Retinal pigment epithelial cell (primary cell): ENCODE measurements around the gene MAP4K5.
A peak's percentile ranks its signal among the peaks of the same experiment; 100 is the strongest.

ENCODE experiments used
- DNase-seq: peaks from one replicate; pipeline ENCODE4 v3.0.0-alpha.2; 2010; ENCODE audit warnings: low read depth
- H3K4me3 ChIP-seq: 2 replicates; pipeline ENCODE4 v1.5.1; 2011; ENCODE audit warnings: mild to moderate bottlenecking, low read length, control low read depth, moderate library complexity
- TF ChIP-seq, protein P1 (sequence below): conservative IDR thresholded peaks from 2 replicates; pipeline ENCODE4 v1.5.1; 2011; ENCODE audit warnings: low read depth, low read length, control low read depth, inconsistent platforms

MAP4K5 gene

DNA sequence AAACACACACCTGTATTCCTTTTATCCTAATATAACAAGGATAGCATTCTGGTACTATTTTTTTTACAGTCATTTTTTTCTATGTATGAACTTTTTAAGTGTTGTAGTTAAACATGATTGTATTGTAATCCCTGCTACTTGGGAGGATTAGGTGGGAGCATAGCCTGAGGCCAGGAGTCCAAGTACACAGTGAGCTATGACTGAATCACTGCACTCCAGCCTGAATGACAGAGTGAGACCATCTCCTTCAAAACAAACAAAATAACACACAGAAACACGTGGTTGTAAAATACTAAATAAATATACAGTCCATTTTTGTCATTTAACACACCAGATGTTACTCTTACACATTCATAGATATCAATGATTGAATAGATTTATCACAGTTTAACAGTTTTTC is 56.9 kb downstream of the MAP4K5 start:
- no peak overlapping the region for H3K4me3 ChIP-seq
- DNase-seq: no peak
- TF ChIP-seq, protein P1, sequence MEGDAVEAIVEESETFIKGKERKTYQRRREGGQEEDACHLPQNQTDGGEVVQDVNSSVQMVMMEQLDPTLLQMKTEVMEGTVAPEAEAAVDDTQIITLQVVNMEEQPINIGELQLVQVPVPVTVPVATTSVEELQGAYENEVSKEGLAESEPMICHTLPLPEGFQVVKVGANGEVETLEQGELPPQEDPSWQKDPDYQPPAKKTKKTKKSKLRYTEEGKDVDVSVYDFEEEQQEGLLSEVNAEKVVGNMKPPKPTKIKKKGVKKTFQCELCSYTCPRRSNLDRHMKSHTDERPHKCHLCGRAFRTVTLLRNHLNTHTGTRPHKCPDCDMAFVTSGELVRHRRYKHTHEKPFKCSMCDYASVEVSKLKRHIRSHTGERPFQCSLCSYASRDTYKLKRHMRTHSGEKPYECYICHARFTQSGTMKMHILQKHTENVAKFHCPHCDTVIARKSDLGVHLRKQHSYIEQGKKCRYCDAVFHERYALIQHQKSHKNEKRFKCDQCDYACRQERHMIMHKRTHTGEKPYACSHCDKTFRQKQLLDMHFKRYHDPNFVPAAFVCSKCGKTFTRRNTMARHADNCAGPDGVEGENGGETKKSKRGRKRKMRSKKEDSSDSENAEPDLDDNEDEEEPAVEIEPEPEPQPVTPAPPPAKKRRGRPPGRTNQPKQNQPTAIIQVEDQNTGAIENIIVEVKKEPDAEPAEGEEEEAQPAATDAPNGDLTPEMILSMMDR: no peak

DNA sequence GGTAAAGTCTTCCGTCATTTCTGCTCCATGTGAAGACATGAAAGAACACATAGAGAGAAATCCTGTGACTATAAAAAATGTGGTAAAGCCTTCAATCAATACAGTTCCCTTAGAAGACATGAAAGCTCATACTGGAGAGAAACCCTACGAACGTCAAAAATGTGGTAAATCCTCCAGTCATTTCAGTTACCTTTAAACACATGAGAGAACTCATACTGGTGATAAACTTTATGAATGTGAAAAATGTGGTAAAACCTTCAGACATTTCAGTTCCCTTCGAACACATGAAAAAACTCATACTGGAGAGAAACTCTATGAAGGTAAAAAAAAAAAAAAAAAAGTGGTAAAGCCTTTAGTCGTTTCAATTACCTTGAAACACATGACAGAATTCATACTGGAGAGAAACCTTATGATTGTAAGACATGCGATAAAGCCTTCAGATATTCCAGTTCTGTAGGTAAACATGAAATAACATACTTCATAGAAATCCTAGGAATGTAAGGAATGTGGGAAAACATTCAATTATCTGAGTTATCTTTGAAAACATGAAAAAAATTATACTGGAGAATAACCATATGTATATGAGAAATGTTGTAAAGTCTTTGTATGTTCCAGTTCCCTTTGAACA is 60.4 kb downstream of the MAP4K5 start:
- no peak overlapping the region for H3K4me3 ChIP-seq
- no peak for DNase-seq
- TF ChIP-seq, protein P1: no peak

DNA sequence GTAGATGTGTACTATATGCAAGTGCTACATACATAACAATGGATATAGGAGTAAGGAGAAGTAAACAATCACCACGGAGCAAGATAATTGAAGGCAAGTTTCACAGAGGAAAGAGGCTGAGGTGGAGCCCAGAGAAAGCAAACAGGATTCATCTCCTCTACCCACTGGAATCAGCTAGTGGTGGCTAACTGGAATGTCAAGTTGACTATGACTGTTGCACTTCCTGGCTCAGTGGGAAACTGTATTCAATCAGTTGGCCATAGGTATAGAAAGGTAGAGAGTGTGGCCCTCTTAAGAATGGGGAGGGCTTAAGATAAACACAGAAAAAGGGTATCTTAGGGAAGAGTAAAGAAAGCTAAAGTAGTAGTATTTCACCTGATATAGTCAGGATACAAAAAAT is 62.4 kb downstream of the MAP4K5 start:
- DNase-seq: no peak
- no peak overlapping the region for H3K4me3 ChIP-seq
- TF ChIP-seq, protein P1: no peak

DNA sequence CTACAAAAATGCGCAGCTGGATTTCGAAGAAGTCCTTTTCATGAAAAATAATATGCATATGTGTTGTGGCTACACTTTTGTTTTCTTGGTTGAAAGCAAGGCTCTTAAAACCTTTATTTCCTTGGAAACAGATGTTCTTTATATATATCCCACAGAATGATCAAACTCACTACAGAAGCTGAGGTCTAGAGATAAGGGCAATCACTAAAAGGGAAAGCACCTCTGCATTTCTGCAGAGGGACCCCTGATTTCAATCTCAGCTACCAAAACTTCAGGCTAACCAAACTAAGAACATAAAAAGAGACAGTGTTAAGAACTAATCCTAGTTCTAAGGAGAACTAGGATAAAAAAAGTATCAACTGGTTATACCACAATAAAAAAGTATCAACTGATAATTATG is 70.3 kb downstream of the MAP4K5 start:
- no peak for DNase-seq
- TF ChIP-seq, protein P1: no peak
- no peak overlapping the region for H3K4me3 ChIP-seq

DNA sequence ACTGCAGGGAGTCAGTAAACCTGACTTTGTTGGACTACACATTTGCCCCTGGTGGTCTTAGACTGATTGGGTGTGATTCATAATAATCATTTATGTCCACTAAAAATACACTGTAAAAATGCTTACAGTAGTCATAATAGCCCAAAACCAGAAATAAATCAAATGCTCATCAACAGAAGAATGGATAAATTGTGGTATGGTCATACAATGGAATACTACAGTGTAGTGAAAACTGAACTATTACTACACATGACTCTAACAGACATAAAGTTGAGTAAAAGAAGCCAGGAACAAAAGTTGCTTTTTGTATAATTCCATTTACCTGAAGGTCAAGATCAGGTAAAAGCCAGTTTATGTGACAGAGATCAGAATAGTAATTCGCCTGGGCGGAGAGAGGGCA is 78.5 kb downstream of the MAP4K5 start:
- no peak for DNase-seq
- no peak overlapping the region for H3K4me3 ChIP-seq
- TF ChIP-seq, protein P1: no peak

DNA sequence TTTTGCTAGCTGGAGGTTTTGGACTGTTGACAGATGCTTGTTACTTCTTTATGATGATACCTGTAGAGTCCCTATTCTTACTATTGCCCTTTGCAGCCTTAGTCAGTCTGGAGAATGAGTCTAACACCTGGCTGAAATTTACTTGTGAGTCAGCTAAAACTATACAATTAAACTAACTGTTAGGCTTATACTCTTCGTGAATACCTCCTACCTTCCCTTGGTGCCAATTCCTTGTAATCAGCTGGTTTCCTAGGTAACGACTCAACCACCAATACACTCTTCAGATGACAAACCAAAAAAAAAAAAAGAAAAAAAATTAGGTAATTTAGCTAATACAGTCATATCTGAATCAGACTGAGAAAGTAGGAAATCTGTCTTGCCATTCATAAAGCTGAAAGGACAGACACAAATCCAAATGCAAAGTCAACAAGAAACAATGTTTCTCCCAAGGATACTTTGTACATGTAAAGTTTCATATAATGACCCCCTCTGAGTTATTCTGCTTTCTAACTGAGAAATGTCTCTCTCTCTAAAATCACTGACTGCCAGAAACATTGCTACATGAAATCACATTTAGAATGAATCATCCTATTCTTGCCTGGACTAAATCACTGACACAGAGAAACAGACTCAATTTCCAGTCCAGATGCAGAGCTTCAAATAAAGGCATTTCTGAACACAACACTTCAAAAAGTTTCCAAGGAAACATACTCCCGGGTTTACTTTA is 79.2 kb downstream of the MAP4K5 start:
- no peak overlapping the region for H3K4me3 ChIP-seq
- TF ChIP-seq, protein P1: no peak
- DNase-seq: peak; percentile 52

DNA sequence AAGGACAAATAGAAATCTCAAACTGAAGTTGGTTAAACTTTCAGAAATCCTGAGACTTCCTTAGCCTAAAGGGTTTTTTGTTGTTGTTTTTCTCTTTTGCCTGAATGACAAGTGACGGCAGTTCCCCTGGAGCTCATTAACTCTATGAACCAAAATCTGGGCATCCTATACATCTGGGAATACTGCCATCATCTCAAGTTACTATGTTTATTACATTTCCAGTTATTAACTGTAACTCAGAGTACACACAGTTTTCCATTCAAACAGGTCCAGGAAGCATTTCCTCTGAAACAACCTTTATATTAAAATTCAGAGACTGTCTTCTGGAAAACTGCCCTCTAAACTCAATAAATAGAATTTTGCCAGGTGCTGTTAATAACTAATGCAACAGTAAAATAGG is 80.1 kb downstream of the MAP4K5 start:
- no peak for DNase-seq
- TF ChIP-seq, protein P1: no peak
- H3K4me3 ChIP-seq: no peak overlapping the region
